ENCODE measurements around the gene RARRES1. TPM values are rescaled to one million over a fixed set of nuclear protein-coding genes. Genes with fewer than 3 reads are reported as not detected.

RARRES1 gene
- total RNA-seq, 2 donors from 2014 or later, result 67.9 to 138 TPM

DNA sequence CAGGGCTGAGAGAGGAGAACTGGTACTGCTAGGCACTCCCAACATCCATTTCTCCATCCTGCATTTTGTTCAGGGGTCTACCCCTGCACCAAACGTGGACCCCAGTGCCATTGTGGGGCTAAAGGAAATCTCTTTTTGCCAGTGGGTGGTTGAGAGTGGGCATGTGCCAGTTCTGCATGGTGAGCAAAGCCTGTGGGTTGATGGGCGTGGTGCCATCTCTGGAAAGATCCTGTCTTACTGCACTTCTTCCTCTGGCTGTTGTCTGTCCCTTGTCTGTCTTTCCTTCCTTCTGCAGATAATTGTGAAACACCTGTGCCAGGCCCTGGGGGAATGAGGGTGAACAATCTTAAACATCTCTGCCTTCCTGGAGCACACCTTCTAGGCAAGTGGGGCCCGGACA is 1.4 kb upstream of the RARRES1 start:
- no peak overlapping the region for H3K4me3 ChIP-seq
- H3K4me1 ChIP-seq (replicated peaks), result peaks cover 7% of the 10 kb centered on the region
- H3K9me3 ChIP-seq, result no peaks in the 10 kb centered on the region
- DNase-seq (ENCODE audit: low spot score), result no peak
- WGBS, result 71% methylated on average over 3 of the region's 3 CpGs
- intact Hi-C loops (cut with DNase I), result loop anchor here (5.0 kb wide), 1 partner anchor 39 kb away; no protein-coding TSS in a partner anchor
- no peaks in the 10 kb centered on the region for H3K27me3 ChIP-seq (replicated peaks; ENCODE audit: insufficient read depth)
- peak overlapping the region; percentile 85 to 86 for H3K27ac ChIP-seq
- no peaks in the 10 kb centered on the region for H3K36me3 ChIP-seq
- TF ChIP-seq POLR2A (IDR thresholded peaks at IDR 0.05) (no peak), POLR2AphosphoS5 (IDR thresholded peaks at IDR 0.05) (no peak)
- TF ChIP-seq, protein P1, sequence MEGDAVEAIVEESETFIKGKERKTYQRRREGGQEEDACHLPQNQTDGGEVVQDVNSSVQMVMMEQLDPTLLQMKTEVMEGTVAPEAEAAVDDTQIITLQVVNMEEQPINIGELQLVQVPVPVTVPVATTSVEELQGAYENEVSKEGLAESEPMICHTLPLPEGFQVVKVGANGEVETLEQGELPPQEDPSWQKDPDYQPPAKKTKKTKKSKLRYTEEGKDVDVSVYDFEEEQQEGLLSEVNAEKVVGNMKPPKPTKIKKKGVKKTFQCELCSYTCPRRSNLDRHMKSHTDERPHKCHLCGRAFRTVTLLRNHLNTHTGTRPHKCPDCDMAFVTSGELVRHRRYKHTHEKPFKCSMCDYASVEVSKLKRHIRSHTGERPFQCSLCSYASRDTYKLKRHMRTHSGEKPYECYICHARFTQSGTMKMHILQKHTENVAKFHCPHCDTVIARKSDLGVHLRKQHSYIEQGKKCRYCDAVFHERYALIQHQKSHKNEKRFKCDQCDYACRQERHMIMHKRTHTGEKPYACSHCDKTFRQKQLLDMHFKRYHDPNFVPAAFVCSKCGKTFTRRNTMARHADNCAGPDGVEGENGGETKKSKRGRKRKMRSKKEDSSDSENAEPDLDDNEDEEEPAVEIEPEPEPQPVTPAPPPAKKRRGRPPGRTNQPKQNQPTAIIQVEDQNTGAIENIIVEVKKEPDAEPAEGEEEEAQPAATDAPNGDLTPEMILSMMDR (IDR thresholded peaks at IDR 0.05), result no peak

DNA sequence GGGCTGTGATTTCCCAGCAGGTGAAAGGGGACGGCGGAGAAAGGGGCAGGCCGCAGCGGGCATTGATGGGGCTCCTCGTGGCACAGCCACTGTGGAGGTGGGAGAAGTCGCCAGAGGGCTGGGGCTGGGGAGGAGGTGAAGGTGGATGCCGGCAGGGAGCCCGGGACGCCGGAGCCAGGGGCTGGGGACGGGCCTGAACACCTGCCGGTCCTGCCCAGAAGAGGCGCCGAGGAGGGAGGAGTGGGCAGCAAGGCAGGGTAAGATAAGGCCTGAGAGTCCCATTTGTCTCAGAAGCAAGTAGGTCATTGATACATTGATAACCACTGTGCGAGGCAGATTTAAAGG is 571 bp upstream of the RARRES1 start:
- DNase-seq (ENCODE audit: low spot score), result no peak
- 24% methylated on average over 15 of the region's 15 CpGs for WGBS
- Histone ChIP-seq H3K36me3 (no peaks in the 10 kb centered on the region), H3K4me3 (peak overlapping the region; percentile 63 to 78), H3K9me3 (no peaks in the 10 kb centered on the region), H3K27ac (peak overlapping the region; percentile 85 to 86), H3K27me3 (replicated peaks; ENCODE audit: insufficient read depth) (no peaks in the 10 kb centered on the region), H3K4me1 (replicated peaks) (peaks cover 7% of the 10 kb centered on the region)
- intact Hi-C loops (cut with DNase I), result loop anchor here (5.0 kb wide), 1 partner anchor 39 kb away; no protein-coding TSS in a partner anchor
- no peak for TF ChIP-seq POLR2AphosphoS5 (IDR thresholded peaks at IDR 0.05)
- TF ChIP-seq POLR2A (IDR thresholded peaks at IDR 0.05), result no peak
- TF ChIP-seq, protein P1 (IDR thresholded peaks at IDR 0.05), result no peak

DNA sequence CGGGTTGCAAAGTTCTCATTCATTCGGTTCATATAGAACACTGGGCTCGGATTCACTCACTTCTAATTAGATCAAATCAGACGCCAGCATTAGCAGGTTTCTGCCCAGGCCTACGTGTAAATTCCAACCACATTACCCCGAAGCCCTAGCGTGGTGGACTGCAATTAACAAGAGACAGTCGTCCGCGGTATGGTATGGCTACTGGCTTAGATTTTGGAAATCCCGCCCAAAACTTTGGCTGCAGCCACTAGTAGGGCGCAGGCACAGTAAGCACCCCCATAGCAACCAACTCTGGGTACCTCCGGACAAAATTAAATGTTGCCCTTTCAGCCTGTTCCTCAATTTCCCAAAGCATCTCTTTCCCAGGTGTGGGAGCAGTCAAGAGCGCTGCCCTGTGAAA is 771 bp downstream of the RARRES1 start:
- intact Hi-C loops (cut with DNase I), result loop anchor here (5.0 kb wide), 1 partner anchor 41 kb away; no protein-coding TSS in a partner anchor
- no peaks in the 10 kb centered on the region for H3K36me3 ChIP-seq
- TF ChIP-seq, protein P1 (IDR thresholded peaks at IDR 0.05), result no peak
- TF ChIP-seq POLR2AphosphoS5 (IDR thresholded peaks at IDR 0.05), result no peak
- TF ChIP-seq POLR2A (IDR thresholded peaks at IDR 0.05), result no peak
- no peak for DNase-seq (ENCODE audit: low spot score)
- no peaks in the 10 kb centered on the region for H3K9me3 ChIP-seq
- 62% methylated on average over 14 of the region's 14 CpGs for WGBS
- H3K27ac ChIP-seq, result peak overlapping the region; percentile 85 to 86
- H3K4me3 ChIP-seq, result peak overlapping the region; percentile 63 to 78
- H3K27me3 ChIP-seq (replicated peaks; ENCODE audit: insufficient read depth), result no peaks in the 10 kb centered on the region
- peaks cover 7% of the 10 kb centered on the region for H3K4me1 ChIP-seq (replicated peaks)

GRCh38 chr3:158728851-158729250 is 3.4 kb downstream of the RARRES1 start:
- intact Hi-C loops (cut with DNase I), result loop anchor here (5.0 kb wide), 1 partner anchor 57 kb away; the partner anchor contains the start of gene LXN
- no peak overlapping the region for H3K27ac ChIP-seq
- H3K4me3 ChIP-seq, result no peak overlapping the region
- no peaks in the 10 kb centered on the region for H3K36me3 ChIP-seq
- H3K9me3 ChIP-seq, result no peaks in the 10 kb centered on the region
- no peaks in the 10 kb centered on the region for H3K27me3 ChIP-seq (replicated peaks; ENCODE audit: insufficient read depth)
- no peak for TF ChIP-seq POLR2A (IDR thresholded peaks at IDR 0.05)
- TF ChIP-seq, protein P1 (IDR thresholded peaks at IDR 0.05), result no peak
- peaks cover 9% of the 10 kb centered on the region for H3K4me1 ChIP-seq (replicated peaks)
- DNase-seq (ENCODE audit: low spot score), result no peak

DNA sequence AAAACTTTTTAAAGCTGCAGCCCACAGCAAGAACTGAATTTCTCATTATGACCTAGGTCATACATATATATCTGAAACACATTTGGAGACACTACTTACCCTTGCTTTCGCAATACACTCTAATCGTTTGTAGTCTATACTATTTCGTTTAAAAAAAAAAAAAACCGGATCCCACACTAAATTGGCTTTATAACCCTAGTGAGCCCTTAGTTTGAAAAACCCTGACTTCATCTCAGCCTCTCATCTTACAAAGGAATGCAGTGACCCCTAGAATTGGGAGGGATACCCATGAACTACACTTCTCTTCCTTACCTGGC is 4.2 kb downstream of the RARRES1 start:
- 48% methylated on average over 4 of the region's 4 CpGs for WGBS
- no peak for DNase-seq (ENCODE audit: low spot score)
- Histone ChIP-seq H3K36me3 (no peaks in the 10 kb centered on the region), H3K27ac (peak overlapping the region in 1 of 2 donors; percentile 27), H3K4me3 (no peak overlapping the region), H3K27me3 (replicated peaks; ENCODE audit: insufficient read depth) (no peaks in the 10 kb centered on the region), H3K4me1 (replicated peaks) (peaks cover 14% of the 10 kb centered on the region), H3K9me3 (no peaks in the 10 kb centered on the region)
- intact Hi-C loops (cut with DNase I), result loop anchor here (5.0 kb wide), 1 partner anchor 56 kb away; the partner anchor contains the start of gene LXN
- TF ChIP-seq POLR2A (IDR thresholded peaks at IDR 0.05), result no peak
- no peak for TF ChIP-seq POLR2AphosphoS5 (IDR thresholded peaks at IDR 0.05)
- TF ChIP-seq, protein P1 (IDR thresholded peaks at IDR 0.05), result no peak

Data from prostate gland (tissue), 2 donors.